HepG2 (cell line): ENCODE results near the gene KSR1. TPM values are rescaled to one million over a fixed set of nuclear protein-coding genes. Genes with fewer than 3 reads are reported as not detected.

Experiments
- BORCS8-MEF2B ChIP-seq: sonication (generic); formaldehyde crosslinking; IDR thresholded peaks from 2 replicates; pipeline ENCODE4 v1.8.0; 2022; ENCODE audit warnings: mild to moderate bottlenecking, missing genetic modification reagents
- CBX2 ChIP-seq, 2 experiments: fragments of 200-600 bp in 1 of 2; sonication (generic); formaldehyde crosslinking in 1 of 2; IDR thresholded peaks; 2 replicates each; pipeline versions ENCODE4 v1.7.0 to v1.8.1; 2018 to 2022; ENCODE audit warnings: low read depth in 2 of 2, low read length in 1 of 2, mild to moderate bottlenecking in 1 of 2, missing genetic modification reagents in 1 of 2
- EED ChIP-seq: sonication (generic); formaldehyde crosslinking; IDR thresholded peaks from 2 replicates; pipeline ENCODE4 v1.5.0; 2020; ENCODE audit warnings: mild to moderate bottlenecking, missing genetic modification reagents
- ELF4 ChIP-seq: sonication (generic); formaldehyde crosslinking; IDR thresholded peaks from 2 replicates; pipeline ENCODE4 v1.5.0; 2020; ENCODE audit warnings: missing genetic modification reagents, mild to moderate bottlenecking, moderate library complexity, borderline replicate concordance
- FOXA1 ChIP-seq, 2 experiments: fragments of 450-650 bp in 1 of 2; sonication (generic) in 1 of 2; formaldehyde crosslinking in 1 of 2; IDR thresholded peaks; 2 replicates each; pipeline versions ENCODE4 v1.4.0 to v1.6.1; 2016 to 2020; ENCODE audit warnings: missing genetic modification reagents in 1 of 2
- GLMP ChIP-seq: sonication (generic); formaldehyde crosslinking; IDR thresholded peaks from 2 replicates; pipeline ENCODE4 v1.9.0; 2021; ENCODE audit warnings: missing genetic modification reagents, mild to moderate bottlenecking, borderline replicate concordance
- IRF1 ChIP-seq: sonication (generic); formaldehyde crosslinking; IDR thresholded peaks from 2 replicates; pipeline ENCODE4 v1.4.0; 2020; ENCODE audit warnings: low read depth, mild to moderate bottlenecking, missing genetic modification reagents
- SP140L ChIP-seq: sonication (generic); formaldehyde crosslinking; IDR thresholded peaks from 2 replicates; pipeline ENCODE4 v1.4.0; 2020; ENCODE audit warnings: missing genetic modification reagents, borderline replicate concordance
- SSRP1 ChIP-seq: IDR thresholded peaks from 2 replicates; pipeline ENCODE4 v1.6.1; 2016; ENCODE audit warnings: control low read depth
- ZBTB21 ChIP-seq: sonication (generic); formaldehyde crosslinking; IDR thresholded peaks from 2 replicates; pipeline ENCODE4 v1.4.0; 2020; ENCODE audit warnings: missing genetic modification reagents
- ZBTB3 ChIP-seq: sonication (generic); formaldehyde crosslinking; IDR thresholded peaks from 2 replicates; pipeline ENCODE4 v1.4.0; 2020; ENCODE audit warnings: low read depth, mild to moderate bottlenecking, moderate library complexity, missing genetic modification reagents, borderline replicate concordance
- ZBTB39 ChIP-seq: sonication (generic); formaldehyde crosslinking; IDR thresholded peaks from 2 replicates; pipeline ENCODE4 v1.5.0; 2020; ENCODE audit warnings: missing genetic modification reagents
- ZIK1 ChIP-seq: sonication (generic); formaldehyde crosslinking; IDR thresholded peaks from 2 replicates; pipeline ENCODE4 v1.5.0; 2020; ENCODE audit warnings: mild to moderate bottlenecking, low read depth, missing genetic modification reagents, borderline replicate concordance
- ZNF232 ChIP-seq: sonication (generic); formaldehyde crosslinking; IDR thresholded peaks from 2 replicates; pipeline ENCODE4 v1.4.0; 2020; ENCODE audit warnings: missing genetic modification reagents, borderline replicate concordance
- ZNF264 ChIP-seq: sonication (generic); formaldehyde crosslinking; IDR thresholded peaks from 2 replicates; pipeline ENCODE4 v1.4.0; 2020; ENCODE audit warnings: missing genetic modification reagents
- ZNF432 ChIP-seq: sonication (generic); formaldehyde crosslinking; IDR thresholded peaks from 2 replicates; pipeline ENCODE4 v1.5.0; 2020; ENCODE audit warnings: missing genetic modification reagents, mild to moderate bottlenecking, borderline replicate concordance
- ZNF484 ChIP-seq: sonication (generic); formaldehyde crosslinking; IDR thresholded peaks from 2 replicates; pipeline ENCODE4 v1.5.1; 2020; ENCODE audit warnings: mild to moderate bottlenecking, low read depth, missing genetic modification reagents, borderline replicate concordance
- ZNF639 ChIP-seq: conservative IDR thresholded peaks from 2 replicates; pipeline ENCODE4 v1.6.1; 2018; ENCODE audit warnings: missing genetic modification reagents
- ZNF792 ChIP-seq: IDR thresholded peaks from 2 replicates; pipeline ENCODE4 v1.6.1; 2016
- ZNF816 ChIP-seq: sonication (generic); formaldehyde crosslinking; IDR thresholded peaks from 2 replicates; pipeline ENCODE4 v1.8.0; 2022; ENCODE audit warnings: missing genetic modification reagents, mild to moderate bottlenecking, borderline replicate concordance
- ZNF878 ChIP-seq: sonication (generic); formaldehyde crosslinking; IDR thresholded peaks from 2 replicates; pipeline ENCODE4 v1.8.1; 2023; ENCODE audit warnings: mild to moderate bottlenecking, missing genetic modification reagents, moderate library complexity
- polyA plus RNA-seq, 8 experiments: library from polyadenylated mRNA; depleted of rRNA in 3 of 8; stranded (reverse) in 7 of 8; unstranded in 1 of 8; fragments of >200 nt; fragmentation: Illumina TruSeq in 4 of 8; extraction: Trizol in 4 of 8; gene quantifications; 2 replicates each; pipeline versions ENCODE4 v1.2.1 to v1.2.3, GENCODE V29; 2011 to 2016; ENCODE audit warnings: low read depth in 4 of 8, missing spikeins in 1 of 8, mixed read lengths in 1 of 8; ENCODE audit not compliant: insufficient read depth in 1 of 8
- total RNA-seq, 5 experiments: library from RNA; depleted of rRNA; stranded (reverse); fragments of >200 nt; fragmentation: Illumina TruSeq; extraction: Trizol; gene quantifications; 2 replicates each; pipeline ENCODE4 v1.2.3, GENCODE V29; 2016; ENCODE audit warnings: low read depth in 1 of 5

The KSR1 gene
- total and polyA plus RNA-seq, 2 of the 13 experiments (the other 11 are each of a cell fraction or from before 2014, with no cell fraction given) = 10.1 to 16.6 TPM

- TF ChIP-seq ZNF432 (CRISPR knock-in tag) = no peak
- no peak for TF ChIP-seq BORCS8-MEF2B (CRISPR knock-in tag)
- no peak for TF ChIP-seq ZIK1
- no peak for TF ChIP-seq CBX2 (IDR thresholded peaks at IDR 0.05; ENCODE audit: low read depth, low read length)
- no peak for TF ChIP-seq CBX2 (CRISPR knock-in tag; IDR thresholded peaks at IDR 0.05; ENCODE audit: low read depth)
- no peak for TF ChIP-seq GLMP (CRISPR knock-in tag)
- no peak for TF ChIP-seq SP140L
- TF ChIP-seq EED (CRISPR knock-in tag) = no peak
- no peak for TF ChIP-seq ZBTB21
- no peak for TF ChIP-seq ZNF639 (CRISPR knock-in tag)
- TF ChIP-seq ELF4 (CRISPR knock-in tag) = no peak
- no peak for TF ChIP-seq ZNF232
- no peak for TF ChIP-seq ZNF484 (CRISPR knock-in tag)
- TF ChIP-seq ZBTB39 (CRISPR knock-in tag) = no peak
- no peak for TF ChIP-seq SSRP1 (CRISPR knock-in tag)
- no peak for TF ChIP-seq IRF1
- TF ChIP-seq ZNF792 = no peak
- no peak for TF ChIP-seq ZNF816 (CRISPR knock-in tag)
- TF ChIP-seq ZBTB3 (CRISPR knock-in tag) = no peak
- no peak for TF ChIP-seq ZNF878 (CRISPR knock-in tag)
- peak; percentile 36; the same call in 1 of the 2 replicates for TF ChIP-seq ZNF264
- TF ChIP-seq FOXA1 (IDR thresholded peaks at IDR 0.05) = no peak
- TF ChIP-seq FOXA1 (CRISPR knock-in tag; IDR thresholded peaks at IDR 0.05) = peak; percentile 10; the same call in 1 of the 2 replicates
These were observed 102.7 kb downstream of the KSR1 start (continued) for GRCh38 chr17:27558842-27559505.
